ENCODE measurements around the gene HAO2. TPM values are rescaled to one million over a fixed set of nuclear protein-coding genes. Genes with fewer than 3 reads are reported as not detected.
"Not testable (repeated sequence)": the region's sequence is repeated elsewhere in the genome, so short reads cannot be mapped to it uniquely, and the experiment has no call there.

Gene HAO2
- polyA plus RNA-seq, 1 experiment: not detected

DNA sequence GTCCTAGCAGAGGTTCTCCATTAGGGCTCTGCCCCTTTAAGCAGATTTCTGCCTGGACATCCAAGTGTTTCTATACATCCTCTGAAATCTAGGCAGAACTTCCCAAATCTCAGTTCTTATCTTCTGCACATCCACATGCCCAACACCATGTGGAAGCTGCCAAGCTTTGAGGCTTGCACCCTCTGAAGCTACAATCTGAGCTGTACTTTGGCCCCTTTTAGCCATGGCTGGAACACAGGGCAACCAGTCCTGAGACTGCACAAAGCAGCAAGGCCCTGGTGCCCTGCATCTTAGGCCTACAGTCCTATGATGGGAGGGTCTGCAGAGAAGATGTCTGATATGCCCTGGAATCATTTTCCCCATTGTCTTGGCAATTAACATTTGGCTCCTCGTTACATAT, 8.0 kb downstream of the HAO2 start:
- Histone ChIP-seq H3K36me3 (ENCODE audit: control insufficient read depth, insufficient read depth, low read length) (no peaks in the 10 kb centered on the region), H3K27me3 (ENCODE audit: control insufficient read depth, insufficient read depth, low read length) (0 out of 2 replicates have a peak, but pooled peaks cover 1% of the 10 kb centered on the region), H3K4me3 (ENCODE audit: low read depth, low read length) (no peak overlapping the region)
- TF ChIP-seq CTCF (IDR thresholded peaks at IDR 0.05; ENCODE audit: insufficient read depth, low read depth, low read length): no peak
- no peak for DNase-seq (ENCODE audit: low read depth)
- POLR2A ChIA-PET: no interaction called here
- CTCF ChIA-PET: interaction anchor here (2.5 kb wide), 1 partner anchor 10 kb away, joined by 10 read pairs; no protein-coding TSS in a partner anchor

DNA sequence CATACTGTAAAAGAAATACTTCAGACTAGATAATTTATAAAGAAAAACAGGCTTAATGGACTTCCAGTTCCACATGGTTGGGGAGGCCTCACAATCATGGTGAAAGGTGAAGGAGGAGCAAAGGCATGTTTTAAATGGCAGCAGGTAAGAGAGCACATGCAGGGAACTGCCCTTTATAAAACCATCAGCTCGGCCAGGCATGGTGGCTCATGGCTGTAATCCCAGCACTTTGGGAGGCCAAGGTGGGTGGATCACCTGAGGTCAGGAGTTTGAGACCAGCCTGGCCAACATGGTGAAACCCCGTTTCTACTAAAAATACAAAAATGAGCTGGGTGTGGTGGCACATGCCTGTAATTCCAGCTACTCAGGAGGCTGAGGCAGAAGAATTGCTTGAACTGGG, 9.0 kb downstream of the HAO2 start:
- CTCF ChIA-PET; H3K36me3 ChIP-seq (ENCODE audit: control insufficient read depth, insufficient read depth, low read length); DNase-seq (ENCODE audit: low read depth); H3K27me3 ChIP-seq (ENCODE audit: control insufficient read depth, insufficient read depth, low read length); H3K4me3 ChIP-seq (ENCODE audit: low read depth, low read length): not testable (repeated sequence)
- POLR2A ChIA-PET: interaction anchor here (0.6 kb wide), 1 partner anchor 126 kb away, joined by 5 read pairs; no protein-coding TSS in a partner anchor

- TF ChIP-seq CTCF (IDR thresholded peaks at IDR 0.05; ENCODE audit: insufficient read depth, low read depth, low read length): no peak
- Histone ChIP-seq H3K36me3 (ENCODE audit: control insufficient read depth, insufficient read depth, low read length) (no peaks in the 10 kb centered on the region), H3K4me3 (ENCODE audit: low read depth, low read length) (no peak overlapping the region), H3K27me3 (ENCODE audit: control insufficient read depth, insufficient read depth, low read length) (no peaks in the 10 kb centered on the region)
- POLR2A ChIA-PET: no interaction called here
- DNase-seq (ENCODE audit: low read depth): no peak
- CTCF ChIA-PET: no interaction called here
Observed at GRCh38 chr1:119379117-119379516, 10.5 kb downstream of the HAO2 start.

GRCh38 chr1:119380304-119380703, 11.7 kb downstream of the HAO2 start:
- CTCF ChIA-PET: no interaction called here
- no peak for TF ChIP-seq CTCF (IDR thresholded peaks at IDR 0.05; ENCODE audit: insufficient read depth, low read depth, low read length)
- Histone ChIP-seq H3K4me3 (ENCODE audit: low read depth, low read length) (no peak overlapping the region), H3K36me3 (ENCODE audit: control insufficient read depth, insufficient read depth, low read length) (no peaks in the 10 kb centered on the region), H3K27me3 (ENCODE audit: control insufficient read depth, insufficient read depth, low read length) (no peaks in the 10 kb centered on the region)
- DNase-seq (ENCODE audit: low read depth): no peak
- POLR2A ChIA-PET: no interaction called here

- Histone ChIP-seq H3K4me3 (ENCODE audit: low read depth, low read length) (no peak overlapping the region), H3K27me3 (ENCODE audit: control insufficient read depth, insufficient read depth, low read length) (no peaks in the 10 kb centered on the region), H3K36me3 (ENCODE audit: control insufficient read depth, insufficient read depth, low read length) (no peaks in the 10 kb centered on the region)
- no peak for DNase-seq (ENCODE audit: low read depth)
- ChIA-PET CTCF (no interaction called here), POLR2A (no interaction called here)
- no peak for TF ChIP-seq CTCF (IDR thresholded peaks at IDR 0.05; ENCODE audit: insufficient read depth, low read depth, low read length)
Observed at GRCh38 chr1:119380983-119381662, 12.5 kb downstream of the HAO2 start.

DNA sequence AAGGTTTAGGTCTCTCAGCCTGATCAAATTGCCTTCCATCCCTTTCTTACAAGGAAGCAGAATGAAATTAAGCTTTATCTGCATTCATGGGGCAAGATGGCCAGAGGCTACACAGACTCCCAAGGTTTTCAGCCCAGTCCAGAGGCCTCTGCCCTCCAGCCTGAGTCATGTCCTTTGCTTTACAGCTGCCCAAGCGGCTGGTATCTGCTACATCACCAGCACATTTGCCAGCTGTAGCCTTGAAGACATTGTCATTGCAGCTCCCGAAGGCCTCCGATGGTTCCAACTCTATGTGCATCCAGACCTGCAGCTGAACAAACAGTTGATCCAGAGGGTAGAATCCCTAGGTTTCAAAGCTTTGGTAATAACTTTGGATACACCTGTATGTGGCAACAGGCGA, 16.0 kb downstream of the HAO2 start:
- ChIA-PET CTCF (interaction anchor here (1.5 kb wide), 1 partner anchor 14 kb away, joined by 3 read pairs; no protein-coding TSS in a partner anchor), POLR2A (no interaction called here)
- H3K36me3 ChIP-seq (ENCODE audit: control insufficient read depth, insufficient read depth, low read length): no peaks in the 10 kb centered on the region
- no peak overlapping the region for H3K4me3 ChIP-seq (ENCODE audit: low read depth, low read length)
- no peak for TF ChIP-seq CTCF (IDR thresholded peaks at IDR 0.05; ENCODE audit: insufficient read depth, low read depth, low read length)
- no peak for DNase-seq (ENCODE audit: low read depth)
- no peaks in the 10 kb centered on the region; the same call in 1 of the 2 replicates for H3K27me3 ChIP-seq (ENCODE audit: control insufficient read depth, insufficient read depth, low read length)

Measured in BJ (cell line).